OCI-LY7 (cell line): ENCODE results near the gene CFAP58. TPM values are rescaled to one million over a fixed set of nuclear protein-coding genes. Genes with fewer than 3 reads are reported as not detected.

ENCODE experiments used
- BruUV-seq: library from RNA; stranded (reverse); fragments of 400-500 nt; replicated peaks from 2 replicates; lab custom pipeline; 2021; lab: Mats Ljungman, UMichigan
- CTCF ChIA-PET: fragments of 300-600 bp; sonication (Branson Sonifier 250); formaldehyde crosslinking; loops from one replicate; lab custom pipeline; 2022; ENCODE audit warnings: antibody characterized with exemption; ENCODE audit not compliant: unreplicated experiment; lab: Charles Lee
- POLR2A ChIA-PET: fragments of 300-600 bp; sonication (Branson Sonifier 250); formaldehyde crosslinking; loops from one replicate; lab custom pipeline; 2022; ENCODE audit warnings: antibody characterized with exemption; lab: Charles Lee
- DNase-seq: peaks from one replicate; pipeline ENCODE4 v3.0.0-alpha.2; 2015; ENCODE audit warnings: low spot score
- H2AFZ ChIP-seq: fragments of 200-600 bp; sonication (generic), shearing (Covaris generic); 2 replicates; pipeline ENCODE4 v1.6.1; 2014; ENCODE audit warnings: mild to moderate bottlenecking, antibody characterized with exemption, low read length, moderate library complexity
- H3K27ac ChIP-seq: fragments of 200-600 bp; sonication (generic); 2 replicates; pipeline ENCODE4 v1.5.1; 2014; ENCODE audit warnings: mixed run types, low read depth, mild to moderate bottlenecking, moderate library complexity, low read length, inconsistent platforms; ENCODE audit not compliant: poor library complexity, severe bottlenecking
- H3K36me3 ChIP-seq: fragments of 200-600 bp; sonication (generic); 2 replicates; pipeline ENCODE4 v1.6.1; 2014; ENCODE audit warnings: mild to moderate bottlenecking, antibody characterized with exemption, low read length, moderate library complexity, mixed read lengths; ENCODE audit not compliant: insufficient read depth
- H3K4me1 ChIP-seq: fragments of 200-600 bp; sonication (generic); 2 replicates; pipeline ENCODE4 v1.5.1; 2014; ENCODE audit warnings: mild to moderate bottlenecking, low read length; ENCODE audit not compliant: insufficient read depth, poor library complexity, severe bottlenecking
- H3K4me2 ChIP-seq: fragments of 200-600 bp; sonication (generic); 2 replicates; pipeline ENCODE4 v1.6.1; 2014; ENCODE audit warnings: mild to moderate bottlenecking, low read length
- H3K4me3 ChIP-seq: fragments of 200-600 bp; sonication (generic); 2 replicates; pipeline ENCODE4 v1.5.1; 2014; ENCODE audit warnings: mild to moderate bottlenecking, low read depth, low read length; ENCODE audit not compliant: poor library complexity, severe bottlenecking
- H3K79me2 ChIP-seq: fragments of 200-600 bp; sonication (generic); 2 replicates; pipeline ENCODE4 v1.6.1; 2016; ENCODE audit warnings: low read depth, mild to moderate bottlenecking, low read length, moderate library complexity, mixed read lengths; ENCODE audit not compliant: insufficient read depth
- H3K9me2 ChIP-seq: fragments of 200-600 bp; sonication (generic); 2 replicates; pipeline ENCODE4 v1.6.1; 2016; ENCODE audit warnings: mild to moderate bottlenecking, low read length, mixed read lengths; ENCODE audit not compliant: insufficient read depth
- H3K9me3 ChIP-seq: fragments of 200-600 bp; sonication (generic); 2 replicates; pipeline ENCODE4 v1.6.1; 2014; ENCODE audit warnings: mild to moderate bottlenecking, mixed run types, low read length, mixed read lengths
- H4K20me1 ChIP-seq: fragments of 200-600 bp; sonication (generic); 2 replicates; pipeline ENCODE4 v1.6.1; 2014; ENCODE audit warnings: mild to moderate bottlenecking, antibody characterized with exemption, low read length, moderate library complexity, mixed read lengths; ENCODE audit not compliant: insufficient read depth
- CTCF ChIP-seq: fragments of 200-600 bp; sonication (generic); conservative IDR thresholded peaks from 2 replicates; pipeline ENCODE4 v1.5.1; 2014; ENCODE audit warnings: mild to moderate bottlenecking, antibody characterized with exemption, low read length, moderate library complexity, mixed read lengths
- EZH2phosphoT487 ChIP-seq: fragments of 200-600 bp; sonication (generic); IDR thresholded peaks from 2 replicates; pipeline ENCODE4 v1.6.1; 2018; ENCODE audit warnings: low read depth, borderline replicate concordance, mild to moderate bottlenecking, mixed run types, antibody characterized with exemption, low read length, moderate library complexity, mixed read lengths
- intact Hi-C: fragments of 100-400 bp; cut with micrococcal nuclease; formaldehyde crosslinking; loops from one replicate; pipeline ENCODE4 v1.10.0; 2022; ENCODE audit not compliant: unreplicated experiment
- total RNA-seq, 2 experiments: library from RNA; depleted of rRNA in 1 of 2; stranded (reverse); fragments of >200 nt in 1 of 2; shearing (Covaris generic) in 1 of 2; gene quantifications; 2 replicates each; pipeline ENCODE4 v1.2.3, GENCODE V29; 2014 to 2022

The CFAP58 gene
- total RNA-seq, 2 experiments from 2014 or later: 0.09 to 1.5 TPM

- Histone ChIP-seq H3K4me3 (no peak overlapping the region), H3K9me2 (no peaks in the 10 kb centered on the region), H4K20me1 (no peaks in the 10 kb centered on the region), H3K36me3 (no peaks in the 10 kb centered on the region), H2AFZ (no peak overlapping the region), H3K79me2 (no peaks in the 10 kb centered on the region), H3K4me2 (no peak overlapping the region), H3K27ac (no peak overlapping the region), H3K4me1 (peaks cover 49% of the 10 kb centered on the region), H3K9me3 (no peaks in the 10 kb centered on the region)
- TF ChIP-seq CTCF (no peak), EZH2phosphoT487 (no peak)
- no peak for DNase-seq
- intact Hi-C loops: loop anchor here (10.0 kb wide), 1 partner anchor 428 kb away; the partner anchor contains the start of gene STN1
- ChIA-PET CTCF (no interaction called here), POLR2A (interaction anchor here (1.1 kb wide), 1 partner anchor 22 kb away, joined by 6 read pairs; no protein-coding TSS in a partner anchor)
- BruUV-seq: no TSS peak
These were observed 10.7 kb upstream of the CFAP58 start for GRCh38 chr10:104342941-104343411.

- intact Hi-C loops: loop anchor here (10.0 kb wide), 1 partner anchor 429 kb away; the partner anchor contains the start of gene STN1
- Histone ChIP-seq H3K9me2 (no peaks in the 10 kb centered on the region), H3K4me3 (no peak overlapping the region), H3K9me3 (no peaks in the 10 kb centered on the region), H3K36me3 (no peaks in the 10 kb centered on the region), H3K79me2 (no peaks in the 10 kb centered on the region), H3K4me2 (no peak overlapping the region), H3K27ac (no peak overlapping the region), H2AFZ (no peak overlapping the region), H3K4me1 (peaks cover 58% of the 10 kb centered on the region), H4K20me1 (no peaks in the 10 kb centered on the region)
- no TSS peak for BruUV-seq
- no peak for DNase-seq
- POLR2A ChIA-PET: no interaction called here
- TF ChIP-seq CTCF (no peak), EZH2phosphoT487 (no peak)
- CTCF ChIA-PET: no interaction called here
These were observed 9.4 kb upstream of the CFAP58 start for GRCh38 chr10:104344219-104344618.

- intact Hi-C loops: loop anchor here (10.0 kb wide), 1 partner anchor 431 kb away; the partner anchor contains the start of gene STN1
- CTCF ChIA-PET: interaction anchor here (0.7 kb wide), 1 partner anchor 39 kb away, joined by 3 read pairs; no protein-coding TSS in a partner anchor
- H2AFZ ChIP-seq: peak overlapping the region; percentile 27; the same call in 1 of the 2 replicates
These were observed 8.1 kb upstream of the CFAP58 start for GRCh38 chr10:104345515-104345914.

More at GRCh38 chr10:104345515-104345914, 8.1 kb upstream of the CFAP58 start:
- Histone ChIP-seq H3K36me3 (no peaks in the 10 kb centered on the region), H3K9me2 (no peaks in the 10 kb centered on the region), H3K4me3 (no peak overlapping the region), H4K20me1 (no peaks in the 10 kb centered on the region), H3K27ac (no peak overlapping the region), H3K4me2 (no peak overlapping the region), H3K79me2 (no peaks in the 10 kb centered on the region), H3K9me3 (no peaks in the 10 kb centered on the region), H3K4me1 (peaks cover 54% of the 10 kb centered on the region)
- POLR2A ChIA-PET: interaction anchor here (1.3 to 3.4 kb wide), 2 partner anchors 9 to 38 kb away, joined by 3 to 18 read pairs; no protein-coding TSS in a partner anchor
- DNase-seq: no peak
- BruUV-seq: no TSS peak
- TF ChIP-seq EZH2phosphoT487: no peak
- TF ChIP-seq CTCF: no peak
